SHP77 treated with DMSO at 0.1 percent for 48 hours (cell line): ENCODE data around the gene ASAP2.

Experiments used
- DNase-seq: peaks from one replicate; lab custom pipeline; 2025; lab: John Stamatoyannopoulos, UW

The ASAP2 gene

DNA sequence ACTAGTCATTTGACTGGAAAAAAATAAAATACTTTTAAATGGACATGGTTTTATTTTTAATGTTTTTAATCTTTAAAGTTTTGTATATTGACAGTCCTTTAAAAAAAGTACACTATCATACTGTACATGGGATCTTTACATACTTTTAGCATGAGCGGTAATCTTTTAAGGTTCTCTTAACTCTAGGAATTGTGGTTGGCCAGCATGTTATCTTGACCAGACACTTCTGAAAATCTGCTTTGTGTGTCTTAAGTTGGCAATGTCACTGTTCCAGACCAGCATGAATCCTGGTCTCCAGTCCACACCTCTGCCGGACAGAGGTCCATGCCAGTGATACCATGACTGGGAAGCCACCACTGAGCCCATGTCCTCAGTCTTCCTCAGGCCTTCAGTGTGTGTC is 199.0 kb downstream of the ASAP2 start:
- DNase-seq = no peak

DNA sequence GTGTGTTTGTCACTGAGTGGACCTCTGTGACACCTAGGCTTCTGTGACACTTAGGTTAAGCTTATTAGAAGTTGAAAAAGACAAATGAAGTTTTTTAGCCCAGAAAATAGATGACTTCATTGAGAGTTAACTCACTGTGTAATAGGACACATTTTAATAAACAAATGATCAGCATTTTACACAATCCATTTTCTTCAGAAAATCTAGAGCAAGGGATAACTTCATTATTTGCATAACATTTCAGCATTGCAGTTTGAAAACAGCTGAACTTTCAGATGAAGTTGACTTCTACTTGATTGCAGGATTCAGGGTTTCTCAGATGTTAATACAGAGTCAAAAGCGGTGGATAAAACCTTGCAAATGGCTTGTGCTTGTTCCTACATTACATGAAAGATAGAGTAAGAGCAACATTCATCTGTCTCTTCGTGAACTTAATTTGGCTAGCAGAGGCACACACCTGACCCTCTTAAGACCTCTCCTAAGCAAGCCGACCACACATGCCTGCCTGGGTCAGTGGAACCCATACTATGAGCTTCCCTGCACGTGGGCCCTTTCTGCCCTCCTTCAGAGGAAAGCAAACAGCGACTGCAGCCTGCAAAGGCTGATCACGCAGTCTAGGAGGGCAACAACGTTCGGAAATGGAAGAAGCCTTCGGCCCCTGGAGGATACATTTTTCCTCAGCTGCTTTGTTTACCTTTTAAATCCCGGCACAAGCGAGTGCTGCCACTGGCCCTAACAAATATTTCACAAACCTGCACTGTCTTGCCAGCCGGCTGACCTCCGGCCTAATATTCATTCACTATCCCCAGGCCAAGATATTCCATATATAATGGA is 200.1 kb downstream of the ASAP2 start:
- DNase-seq = no peak

DNA sequence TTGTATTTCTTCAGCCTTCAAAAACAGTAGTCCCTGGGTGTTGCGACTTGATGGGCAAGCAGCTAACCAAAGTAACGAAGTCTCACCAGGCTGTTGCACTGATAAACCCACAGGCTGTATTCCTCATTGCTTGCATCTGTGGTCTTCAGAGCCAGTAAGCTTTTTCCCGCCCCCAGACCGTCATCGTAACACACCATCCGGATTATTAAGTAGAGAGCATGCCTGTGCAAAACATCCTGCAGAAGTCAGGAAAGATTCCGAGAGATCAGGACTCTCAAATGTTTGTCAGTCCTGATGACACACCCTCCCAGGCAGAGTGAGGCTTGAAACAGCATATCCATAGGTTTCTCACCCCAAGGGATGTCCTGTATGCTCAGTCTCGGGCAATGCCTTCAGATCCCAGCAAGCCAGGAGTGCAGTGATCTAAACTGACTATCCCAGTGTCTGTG is 200.8 kb downstream of the ASAP2 start:
- no peak for DNase-seq

DNA sequence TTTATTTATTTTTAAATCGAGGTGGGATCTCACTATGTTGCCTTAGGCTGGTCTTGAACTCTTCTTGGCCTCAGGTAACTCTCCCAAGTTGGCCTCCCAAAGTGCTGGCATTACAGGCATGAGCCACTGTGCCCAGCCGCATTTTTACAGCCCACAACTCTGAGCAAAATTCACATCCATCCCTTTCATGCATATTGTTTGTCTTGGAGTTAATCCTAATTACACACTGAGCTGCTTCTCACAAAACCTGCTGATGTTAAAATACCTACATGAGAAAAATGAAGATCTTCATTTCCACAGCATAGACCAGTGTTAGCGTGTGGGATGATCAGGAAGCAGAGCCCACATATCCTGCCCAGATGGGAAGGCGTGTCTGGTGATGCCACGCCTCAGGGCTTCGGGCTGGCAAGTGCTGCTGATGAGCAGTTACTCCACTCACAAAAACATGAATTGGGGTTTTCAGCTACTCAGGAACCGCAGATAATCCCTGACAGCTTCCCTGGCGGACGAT is 202.1 kb downstream of the ASAP2 start:
- DNase-seq = no peak

DNA sequence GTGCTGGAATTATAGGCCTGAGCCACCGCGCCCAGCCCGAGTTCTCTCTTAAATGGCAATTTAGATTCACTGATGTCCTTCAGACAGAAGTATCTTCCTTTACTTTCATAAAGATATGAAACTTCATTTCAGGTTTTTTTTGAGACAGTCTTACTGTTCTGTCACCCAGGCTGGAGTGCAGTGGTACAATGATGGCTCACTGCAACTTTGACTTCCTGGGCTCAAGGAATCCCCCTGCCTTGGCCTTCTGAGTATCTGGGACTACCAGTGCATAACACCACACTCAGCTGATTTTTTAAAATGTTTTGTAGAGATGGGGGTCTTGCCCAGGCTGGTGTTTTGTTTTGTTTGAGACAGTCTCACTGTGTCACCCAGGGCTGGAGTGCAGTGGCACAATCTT is 203.5 kb downstream of the ASAP2 start:
- DNase-seq = no peak

DNA sequence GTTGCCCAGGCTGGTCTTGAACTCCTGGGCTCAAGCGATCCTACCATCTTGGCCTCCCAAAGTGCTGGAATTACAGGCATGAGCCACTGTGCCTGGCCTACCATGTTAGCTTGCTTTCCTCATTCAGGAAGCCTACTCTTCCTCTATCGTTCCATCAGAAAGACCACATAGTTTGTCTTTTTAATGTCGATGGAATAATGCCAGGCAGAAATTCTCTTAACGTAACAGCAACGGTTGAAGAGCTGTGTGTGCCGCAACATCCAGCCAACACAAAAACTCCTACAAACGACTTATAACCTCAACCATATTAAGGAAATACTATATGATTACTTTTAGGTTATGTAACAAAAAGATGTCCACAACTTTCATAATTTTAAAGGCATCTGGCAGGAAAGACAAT is 206.2 kb downstream of the ASAP2 start:
- DNase-seq = no peak

DNA sequence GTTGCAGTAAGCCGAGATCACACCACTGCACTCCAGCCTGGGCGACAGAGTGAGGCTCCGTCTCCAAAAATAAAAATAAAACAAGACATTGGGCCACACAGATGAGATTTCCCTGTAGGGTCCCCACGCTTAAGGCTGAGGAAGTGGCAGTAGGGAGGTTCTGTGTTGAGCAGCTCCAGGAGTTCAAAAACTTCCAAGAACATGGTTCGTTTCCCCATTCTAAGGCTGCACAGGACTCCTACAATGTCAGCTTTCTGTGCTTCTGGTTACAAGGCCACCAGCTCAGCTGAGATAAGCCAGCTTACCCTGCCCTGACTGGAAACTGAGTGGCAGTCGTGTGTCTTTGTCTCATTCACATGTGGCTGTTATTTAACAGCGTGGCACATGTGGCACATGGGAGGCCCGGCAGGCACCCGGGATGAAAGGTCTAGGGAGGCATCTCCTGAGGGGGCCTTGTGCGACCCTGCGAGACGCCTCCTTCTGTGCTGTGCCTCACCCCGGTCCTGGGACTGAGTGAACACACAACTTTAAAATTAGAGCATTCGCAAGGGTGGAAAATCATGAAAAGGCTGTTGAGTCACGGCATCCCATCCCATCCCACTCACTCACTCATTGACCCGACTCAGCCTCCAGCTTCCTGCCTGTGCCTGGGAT is 209.0 kb downstream of the ASAP2 start:
- DNase-seq = no peak

DNA sequence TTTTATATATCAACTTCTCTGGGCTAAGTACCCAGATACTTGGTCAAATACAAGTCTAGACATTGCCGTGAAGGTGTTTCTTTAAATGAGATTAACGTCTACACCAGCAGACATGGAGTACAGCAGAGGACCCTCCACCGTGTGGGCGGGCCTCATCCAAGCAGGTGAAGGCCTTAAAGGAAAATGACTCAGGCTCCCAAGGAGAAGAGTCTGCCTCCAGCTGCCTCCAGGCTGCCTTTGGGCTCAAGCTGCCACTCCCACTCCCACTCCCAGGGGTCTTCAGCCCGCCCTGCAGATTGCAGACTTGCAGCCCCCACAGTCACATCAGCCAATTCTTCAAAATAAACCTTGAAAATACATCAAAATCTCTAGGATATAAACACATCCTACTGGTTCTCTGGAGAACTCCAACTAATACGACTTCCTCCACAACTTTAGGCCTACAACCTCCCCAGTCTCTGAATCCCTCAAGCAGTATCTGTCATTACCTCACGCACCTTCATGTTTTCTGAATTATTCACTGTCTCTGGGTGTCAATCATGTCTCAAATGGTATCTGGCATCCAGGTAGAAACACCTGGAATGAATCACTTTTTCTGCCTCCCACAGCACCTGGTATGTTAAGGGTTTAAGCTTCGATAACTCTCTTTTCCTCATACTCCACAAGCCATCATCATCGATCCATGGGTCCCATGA is 209.8 kb downstream of the ASAP2 start:
- no peak for DNase-seq

DNA sequence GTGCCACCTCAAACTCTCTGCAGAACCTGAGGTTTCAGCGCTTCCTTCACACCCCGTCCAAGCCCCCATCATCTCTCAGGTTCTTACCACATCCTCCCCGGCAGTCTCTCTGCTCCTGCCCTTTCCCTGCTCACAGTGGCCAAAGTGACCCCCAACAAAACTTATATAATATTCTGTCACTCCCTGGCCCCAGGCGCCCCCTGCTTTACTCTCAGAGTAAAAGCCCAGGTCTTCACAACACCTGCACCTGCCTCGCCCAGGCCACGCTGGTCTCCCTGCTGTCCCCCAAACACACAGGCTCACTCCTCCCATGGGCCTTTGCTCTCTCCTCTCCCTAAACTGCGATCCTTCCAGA is 210.3 kb downstream of the ASAP2 start:
- no peak for DNase-seq

DNA sequence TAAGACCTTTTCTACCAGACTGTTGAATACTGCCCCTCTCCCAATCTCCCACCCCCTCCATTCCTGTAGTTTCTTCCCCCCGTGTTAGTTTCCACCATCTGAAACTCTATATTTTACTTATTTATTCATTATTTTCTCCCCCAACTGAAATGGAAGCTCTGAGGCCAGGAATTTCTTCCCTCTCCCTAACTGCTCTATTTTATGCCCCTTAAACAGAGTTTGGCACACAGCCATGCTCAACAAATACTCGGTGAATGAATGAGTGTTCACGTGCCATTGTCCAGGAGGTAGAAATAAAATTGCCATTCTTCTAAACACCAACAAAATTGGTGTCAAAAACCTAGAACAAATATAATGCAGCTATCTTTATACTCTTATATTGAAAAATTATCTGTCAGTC is 211.1 kb downstream of the ASAP2 start:
- no peak for DNase-seq

DNA sequence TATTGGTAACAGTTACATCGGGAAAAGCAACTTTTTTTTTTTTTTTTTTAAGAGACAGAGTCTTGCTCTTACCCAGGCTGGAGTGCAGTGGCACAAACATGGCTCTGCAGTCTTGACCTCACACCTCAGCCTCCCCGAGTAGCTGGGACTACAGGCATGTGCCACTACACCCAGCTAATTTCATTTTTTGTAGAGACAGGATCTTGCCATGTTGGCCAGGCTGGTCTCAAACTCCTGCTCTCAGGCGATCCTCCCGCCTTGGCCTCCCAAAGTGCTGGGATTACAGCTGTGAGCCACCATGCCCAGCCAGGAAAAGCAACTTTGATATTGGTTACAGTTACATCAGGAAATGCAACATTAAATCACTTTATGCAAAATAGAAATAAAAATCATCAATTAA is 212.1 kb downstream of the ASAP2 start:
- no peak for DNase-seq

DNA sequence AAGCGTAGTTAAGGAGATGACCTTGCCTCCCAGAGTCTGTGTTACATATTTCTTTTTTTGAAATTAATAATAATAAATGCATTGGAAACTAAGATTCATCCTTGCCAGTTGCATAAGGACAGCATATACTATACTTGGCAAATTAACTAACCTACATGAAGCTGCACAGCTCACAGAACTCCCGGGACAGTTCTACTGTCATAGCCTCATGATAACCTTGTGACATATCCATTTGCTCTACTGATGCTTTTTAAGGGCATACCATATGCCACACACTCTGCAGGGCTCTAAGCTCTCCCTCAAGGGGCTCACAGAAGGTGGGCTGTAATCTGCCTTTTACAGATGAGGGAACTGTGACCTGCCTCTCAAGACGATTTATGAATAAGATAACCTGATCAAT is 212.9 kb downstream of the ASAP2 start:
- no peak for DNase-seq

DNA sequence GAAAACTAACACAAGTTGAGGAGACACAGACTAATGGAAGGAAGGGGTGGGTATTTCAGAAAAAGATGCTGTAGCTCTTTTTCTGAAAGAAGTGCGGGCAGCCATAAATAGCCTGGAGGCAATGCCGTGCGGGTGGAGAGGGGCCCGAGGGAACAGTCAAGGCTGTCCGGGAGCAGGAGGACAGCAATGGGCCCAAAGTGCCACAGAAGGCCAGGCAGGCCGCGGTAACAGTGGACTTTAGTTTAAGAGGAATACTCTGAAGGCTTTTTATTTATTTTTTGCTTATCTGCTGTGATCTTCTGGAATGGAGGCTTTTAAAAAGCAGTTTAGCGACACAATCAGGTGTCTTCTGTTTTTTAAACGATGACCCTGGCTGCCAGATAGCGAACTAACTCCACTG is 213.9 kb downstream of the ASAP2 start:
- no peak for DNase-seq

DNA sequence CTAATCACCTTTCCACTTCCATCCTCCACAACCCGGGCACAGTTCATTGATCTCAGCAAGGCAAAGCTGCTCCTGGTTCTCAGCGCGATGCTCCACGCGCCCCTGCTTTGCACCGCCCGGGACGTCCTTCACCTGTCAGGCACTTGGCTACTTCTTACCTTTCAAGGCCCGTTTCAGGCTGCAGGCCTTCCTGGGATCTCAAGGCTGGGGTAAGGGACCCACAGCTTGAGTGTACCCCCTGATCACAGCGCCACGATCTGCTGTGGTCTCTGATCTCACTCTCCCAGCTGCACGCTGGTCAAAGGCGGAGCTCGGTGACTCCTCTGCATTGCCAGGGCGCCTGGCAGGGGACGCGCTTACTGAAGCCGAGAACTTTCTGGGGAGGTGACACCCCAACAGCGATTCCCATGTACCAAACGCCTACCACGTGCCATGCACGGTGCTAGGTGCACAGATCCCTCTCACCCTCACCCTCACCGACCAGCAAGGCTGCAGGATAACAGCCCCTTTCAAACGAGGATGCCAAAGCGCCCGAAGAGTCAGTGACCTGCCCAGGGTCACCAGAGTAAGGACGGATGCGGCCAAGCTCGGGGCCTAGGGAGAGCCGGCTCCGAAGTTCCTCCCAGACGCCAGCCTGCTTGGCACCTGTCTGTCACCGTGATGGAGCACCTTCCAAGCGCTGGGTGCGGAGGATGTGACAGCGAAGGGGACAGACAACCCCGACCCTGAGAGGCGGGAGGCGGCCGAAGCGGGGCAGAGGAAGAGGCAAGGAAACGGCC is 215.9 kb downstream of the ASAP2 start:
- DNase-seq = no peak

DNA sequence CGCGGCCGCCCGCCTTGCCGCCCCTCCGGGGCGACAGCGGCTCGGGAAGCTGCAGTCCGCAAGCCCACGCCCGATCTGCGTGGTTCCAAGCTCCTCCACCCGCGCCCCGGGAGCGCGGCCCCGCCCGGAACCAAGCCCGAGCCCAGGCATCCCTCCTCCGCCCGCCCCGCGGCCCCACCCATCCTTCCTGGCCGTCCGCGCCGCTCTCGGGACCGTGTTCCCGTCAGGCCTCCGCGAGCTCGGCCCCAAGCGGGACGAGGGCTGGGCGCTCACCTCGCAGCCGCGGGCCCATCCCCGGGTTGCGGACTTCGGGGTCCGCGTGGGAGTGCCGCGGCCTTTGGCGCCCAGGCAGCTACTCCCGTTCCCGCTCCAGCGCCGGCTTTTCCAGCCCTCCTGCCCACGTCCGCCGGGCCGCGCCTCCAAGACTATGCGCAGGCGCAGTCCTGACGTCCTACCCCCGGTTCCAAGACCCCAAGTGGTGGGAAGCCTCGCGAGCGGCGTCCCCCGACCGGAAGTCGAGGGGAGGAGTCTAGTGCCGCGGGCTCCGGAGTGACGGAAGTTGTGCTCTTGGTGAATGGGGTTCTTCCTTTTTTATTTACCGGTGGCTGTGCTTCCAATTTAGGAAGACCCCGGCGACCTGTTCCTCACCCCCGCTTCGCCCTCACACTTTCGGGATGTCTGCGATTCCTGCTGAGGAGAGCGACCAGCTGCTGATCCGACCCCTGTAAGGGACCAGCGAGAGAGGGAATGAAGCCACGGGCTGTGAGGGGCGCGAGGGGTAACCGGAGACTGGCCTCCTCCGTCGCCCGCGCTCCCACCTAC is 216.7 kb downstream of the ASAP2 start, which contains the start of the genes CPSF3 and ITGB1BP1:
TSS of gene CPSF3 (plus strand) at position 555 of the 822 bp plus-strand sequence. CDS start at position 675, 120 bp downstream.
TSS of gene ITGB1BP1 (minus strand) at position 429 of the 822 bp plus-strand sequence. CDS start 4,831 bp downstream, outside the sequence.
- DNase-seq = peak; percentile 97

DNA sequence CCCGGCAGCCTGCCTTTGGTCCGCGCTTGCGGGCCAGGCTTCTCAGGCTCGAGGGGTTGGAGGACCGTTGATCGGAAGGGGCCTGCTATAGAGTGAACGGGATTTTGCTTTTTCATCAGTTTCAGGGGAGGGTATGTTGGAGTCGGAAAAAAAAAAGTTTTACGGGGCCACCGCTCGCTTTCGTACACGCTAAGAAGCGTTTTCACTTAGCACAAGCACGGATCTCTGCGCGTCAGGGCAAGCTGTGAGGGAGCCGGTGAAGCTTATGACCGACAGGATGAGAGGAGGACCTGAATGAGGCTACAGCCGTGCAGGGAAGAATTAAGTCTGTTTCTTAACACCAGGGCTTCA is 217.3 kb downstream of the ASAP2 start:
- DNase-seq = no peak

DNA sequence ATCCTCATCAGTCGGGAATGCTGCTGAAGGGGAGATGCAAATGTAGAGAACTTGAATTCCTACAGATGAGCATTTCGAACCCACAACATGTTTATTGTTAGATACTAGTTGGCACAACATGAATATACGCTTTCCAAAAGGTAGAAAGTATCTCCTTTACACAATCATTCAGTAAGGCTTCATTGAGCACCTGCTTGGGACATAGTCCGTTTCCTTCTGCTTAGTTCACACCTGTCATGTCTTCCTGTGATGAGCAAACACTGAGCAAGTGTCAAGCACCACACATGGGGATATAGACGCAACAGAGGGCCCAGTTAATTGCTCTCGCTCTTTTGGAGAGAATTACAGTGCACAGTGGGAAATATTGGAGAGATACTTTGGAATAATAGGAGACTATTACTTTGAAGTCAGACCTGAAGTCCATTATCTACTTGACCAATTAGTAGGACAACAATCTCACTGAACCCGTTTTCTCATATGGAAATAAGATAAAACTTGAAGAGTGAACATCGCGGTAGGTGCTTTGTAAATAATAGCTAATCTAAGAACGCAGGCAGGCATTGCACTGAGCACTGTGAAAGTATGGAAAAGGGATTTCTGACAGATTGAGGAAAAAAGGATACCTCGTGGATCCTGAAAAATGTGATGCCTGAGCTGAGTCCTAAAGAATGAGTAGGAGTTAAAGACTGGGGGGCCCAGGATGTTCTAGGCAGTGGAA is 218.0 kb downstream of the ASAP2 start:
- DNase-seq = peak; percentile 17

DNA sequence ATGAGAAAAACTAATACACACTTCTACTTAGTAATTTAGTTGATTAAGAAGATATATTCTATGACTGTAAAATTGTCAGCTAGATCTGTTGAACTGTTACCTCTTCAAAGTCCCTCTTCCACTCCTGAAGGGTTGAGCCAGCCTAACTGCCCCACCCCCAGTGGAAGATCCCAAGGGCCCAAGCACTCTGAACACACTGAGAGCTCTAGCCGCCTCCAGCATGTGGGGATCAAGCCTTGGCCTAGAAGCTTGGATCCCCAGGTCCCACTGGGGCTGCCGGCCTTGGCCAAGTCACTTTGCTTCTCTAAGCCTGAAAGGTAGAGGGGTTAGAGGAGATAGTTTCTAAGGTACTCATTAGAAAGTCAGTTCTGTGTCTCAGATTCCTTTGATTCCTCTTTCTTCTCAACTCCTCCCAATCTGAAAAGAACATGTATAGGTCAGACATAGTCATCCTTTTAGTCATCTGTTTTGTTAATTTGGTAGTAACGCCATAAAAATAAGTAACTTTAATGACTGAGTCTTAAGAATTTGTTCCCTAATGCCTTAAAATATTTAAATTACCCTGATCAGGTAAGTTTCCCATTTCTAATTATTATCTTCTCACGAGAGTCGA is 222.5 kb downstream of the ASAP2 start:
- DNase-seq = no peak

DNA sequence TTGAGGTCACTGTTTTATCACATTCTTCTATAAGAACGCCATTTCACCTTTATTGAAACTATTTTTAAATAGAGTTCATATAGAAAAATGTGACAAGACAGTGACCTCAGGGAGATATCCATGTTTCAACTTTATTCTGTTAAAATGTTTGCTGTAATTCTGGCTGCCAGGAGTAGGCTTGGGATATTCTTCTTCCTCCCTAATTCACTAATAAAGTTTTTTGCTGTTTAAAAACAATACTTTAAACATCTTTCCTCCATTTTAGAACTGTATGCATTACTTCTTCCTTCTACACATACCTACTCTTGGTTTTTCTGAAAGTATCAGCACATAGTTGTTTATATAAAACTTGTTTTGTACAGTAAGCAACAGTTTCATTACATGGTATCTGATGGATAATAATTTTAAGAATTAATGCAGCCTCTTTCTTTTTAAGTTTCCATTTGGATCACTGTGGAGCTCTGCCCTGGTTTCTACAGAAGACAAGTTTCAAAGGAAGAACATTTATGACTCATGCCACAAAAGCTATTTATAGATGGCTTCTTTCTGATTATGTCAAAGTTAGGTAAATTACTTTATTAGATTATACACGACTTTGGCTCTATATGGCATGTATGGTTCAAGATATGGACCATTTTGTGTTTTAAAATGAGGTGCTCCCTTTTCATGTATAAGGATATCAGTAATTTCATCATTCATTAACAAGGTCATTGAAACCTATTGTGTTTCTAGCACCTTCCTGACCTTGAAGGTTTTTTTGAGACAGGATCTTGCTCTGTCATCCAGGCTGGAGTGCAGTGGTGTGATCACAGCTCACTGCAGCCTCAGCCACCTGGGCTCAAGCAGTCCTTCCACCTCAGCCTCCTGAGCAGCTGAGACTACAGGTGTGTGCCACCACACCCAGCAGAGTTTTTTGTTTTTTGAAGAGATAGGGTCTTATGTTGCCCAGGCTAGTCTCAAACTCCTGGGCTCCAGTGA is 224.0 kb downstream of the ASAP2 start:
- DNase-seq = no peak
